Panc1 (cell line): Measurements from ENCODE around the gene ST8SIA5.

Experiments
- CTCF ChIP-seq: fragments of 450-650 bp; IDR thresholded peaks from 2 replicates; pipeline ENCODE4 v1.5.1; 2017; ENCODE audit warnings: mild to moderate bottlenecking
- POLR2AphosphoS5 ChIP-seq: IDR thresholded peaks from 2 replicates; pipeline ENCODE4 v1.6.1; 2012; ENCODE audit warnings: mild to moderate bottlenecking, low read depth, low read length, moderate library complexity

GRCh38 chr18:46716827-46717226, 40.0 kb downstream of the ST8SIA5 start:
- TF ChIP-seq CTCF (no peak), POLR2AphosphoS5 (no peak)
